PFSK-1 (cell line): ENCODE measurements around the gene NAA16.

Experiments used
- FOXP2 ChIP-seq: optimal IDR thresholded peaks from 2 replicates; pipeline ENCODE3; 2011; ENCODE audit warnings: borderline replicate concordance, control low read depth, inconsistent platforms; ENCODE audit not compliant: insufficient read depth; ENCODE audit errors: extremely low read length, extremely low read depth
- POLR2AphosphoS5 ChIP-seq: IDR thresholded peaks from 2 replicates; pipeline ENCODE4 v1.6.1; 2012; ENCODE audit warnings: low read depth, mild to moderate bottlenecking, control low read depth, low read length, moderate library complexity
- SIN3A ChIP-seq: IDR thresholded peaks from 2 replicates; pipeline ENCODE4 v1.6.1; 2012; ENCODE audit warnings: mild to moderate bottlenecking, low read length, moderate library complexity, borderline replicate concordance; ENCODE audit not compliant: insufficient read depth
- TAF1 ChIP-seq: IDR thresholded peaks from 2 replicates; pipeline ENCODE4 v1.6.1; 2012; ENCODE audit warnings: low read length, control low read depth, borderline replicate concordance; ENCODE audit not compliant: insufficient read depth
- TF ChIP-seq, protein P1 (sequence below), 2 experiments: IDR thresholded peaks; 2 replicates each; pipeline versions ENCODE4 v1.6.1 to v1.8.0; 2011 to 2012; ENCODE audit warnings: low read depth in 2 of 2, low read length in 2 of 2, control low read depth in 1 of 2, inconsistent platforms in 1 of 2, mild to moderate bottlenecking in 1 of 2, moderate library complexity in 1 of 2; ENCODE audit not compliant: insufficient read depth in 1 of 2

NAA16 gene

DNA sequence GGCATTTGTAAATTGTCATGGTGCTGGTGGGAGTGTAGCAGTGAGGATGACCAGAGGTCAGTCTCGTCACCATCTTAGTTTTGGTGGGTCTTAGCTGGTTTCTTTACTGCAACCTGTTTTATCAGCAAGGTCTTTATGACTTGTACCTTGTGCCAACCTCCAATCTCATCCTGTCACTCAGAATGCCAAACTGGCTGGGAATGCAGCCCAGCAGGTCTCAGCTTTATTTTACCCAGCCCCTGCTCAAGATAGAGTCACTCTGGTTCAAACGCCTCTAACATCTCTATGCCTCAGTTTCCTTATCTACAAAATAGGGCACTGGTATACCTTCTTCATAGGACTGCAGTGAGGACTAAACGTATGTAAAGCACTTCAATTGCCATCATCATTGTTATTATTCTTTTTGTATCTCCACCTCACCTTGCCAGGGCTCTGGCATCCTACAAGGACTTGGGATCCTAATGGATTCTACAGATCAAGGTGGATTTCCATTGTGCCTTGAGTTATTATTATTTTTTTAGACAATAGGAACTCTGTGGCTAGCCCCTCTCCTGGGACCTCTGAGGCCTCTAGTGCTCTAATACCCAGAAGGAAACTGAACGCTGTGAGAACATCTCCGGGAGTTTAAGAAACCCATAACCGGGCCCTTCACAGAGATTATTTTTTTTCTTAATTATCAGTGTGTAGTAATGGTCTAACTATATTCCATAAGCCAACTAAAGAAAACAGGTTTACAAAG is 77.2 kb downstream of the NAA16 start:
- TF ChIP-seq SIN3A: no peak
- no peak for TF ChIP-seq TAF1
- no peak for TF ChIP-seq FOXP2
- TF ChIP-seq POLR2AphosphoS5: no peak
- TF ChIP-seq, protein P1, sequence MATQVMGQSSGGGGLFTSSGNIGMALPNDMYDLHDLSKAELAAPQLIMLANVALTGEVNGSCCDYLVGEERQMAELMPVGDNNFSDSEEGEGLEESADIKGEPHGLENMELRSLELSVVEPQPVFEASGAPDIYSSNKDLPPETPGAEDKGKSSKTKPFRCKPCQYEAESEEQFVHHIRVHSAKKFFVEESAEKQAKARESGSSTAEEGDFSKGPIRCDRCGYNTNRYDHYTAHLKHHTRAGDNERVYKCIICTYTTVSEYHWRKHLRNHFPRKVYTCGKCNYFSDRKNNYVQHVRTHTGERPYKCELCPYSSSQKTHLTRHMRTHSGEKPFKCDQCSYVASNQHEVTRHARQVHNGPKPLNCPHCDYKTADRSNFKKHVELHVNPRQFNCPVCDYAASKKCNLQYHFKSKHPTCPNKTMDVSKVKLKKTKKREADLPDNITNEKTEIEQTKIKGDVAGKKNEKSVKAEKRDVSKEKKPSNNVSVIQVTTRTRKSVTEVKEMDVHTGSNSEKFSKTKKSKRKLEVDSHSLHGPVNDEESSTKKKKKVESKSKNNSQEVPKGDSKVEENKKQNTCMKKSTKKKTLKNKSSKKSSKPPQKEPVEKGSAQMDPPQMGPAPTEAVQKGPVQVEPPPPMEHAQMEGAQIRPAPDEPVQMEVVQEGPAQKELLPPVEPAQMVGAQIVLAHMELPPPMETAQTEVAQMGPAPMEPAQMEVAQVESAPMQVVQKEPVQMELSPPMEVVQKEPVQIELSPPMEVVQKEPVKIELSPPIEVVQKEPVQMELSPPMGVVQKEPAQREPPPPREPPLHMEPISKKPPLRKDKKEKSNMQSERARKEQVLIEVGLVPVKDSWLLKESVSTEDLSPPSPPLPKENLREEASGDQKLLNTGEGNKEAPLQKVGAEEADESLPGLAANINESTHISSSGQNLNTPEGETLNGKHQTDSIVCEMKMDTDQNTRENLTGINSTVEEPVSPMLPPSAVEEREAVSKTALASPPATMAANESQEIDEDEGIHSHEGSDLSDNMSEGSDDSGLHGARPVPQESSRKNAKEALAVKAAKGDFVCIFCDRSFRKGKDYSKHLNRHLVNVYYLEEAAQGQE (IDR thresholded peaks at IDR 0.05; ENCODE audit: insufficient read depth in 1 of 2, low read depth in 2 of 2, low read length in 2 of 2): no peak

DNA sequence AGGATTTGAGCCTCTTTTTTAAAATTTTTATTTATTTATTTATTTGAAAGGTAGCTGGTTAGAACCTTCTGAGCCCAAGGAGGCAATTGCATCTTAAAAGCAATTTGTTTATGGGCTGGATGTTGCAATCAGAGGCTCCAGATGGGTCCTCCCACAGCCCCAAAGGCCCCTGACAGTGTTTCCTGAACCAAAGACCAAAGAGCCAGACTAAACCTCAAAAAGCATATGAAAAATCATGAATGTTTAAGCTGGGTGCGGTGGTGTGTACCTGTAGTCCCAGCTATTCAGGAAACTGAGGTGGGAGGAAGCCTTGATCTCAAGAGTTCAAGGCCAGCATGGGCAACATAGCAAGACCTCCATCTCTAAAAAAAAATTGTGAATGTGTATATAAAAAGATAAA is 78.5 kb downstream of the NAA16 start:
- TF ChIP-seq SIN3A: no peak
- TF ChIP-seq TAF1: no peak
- TF ChIP-seq POLR2AphosphoS5: no peak
- TF ChIP-seq, protein P1 (IDR thresholded peaks at IDR 0.05; ENCODE audit: insufficient read depth in 1 of 2, low read depth in 2 of 2, low read length in 2 of 2): no peak
- no peak for TF ChIP-seq FOXP2

DNA sequence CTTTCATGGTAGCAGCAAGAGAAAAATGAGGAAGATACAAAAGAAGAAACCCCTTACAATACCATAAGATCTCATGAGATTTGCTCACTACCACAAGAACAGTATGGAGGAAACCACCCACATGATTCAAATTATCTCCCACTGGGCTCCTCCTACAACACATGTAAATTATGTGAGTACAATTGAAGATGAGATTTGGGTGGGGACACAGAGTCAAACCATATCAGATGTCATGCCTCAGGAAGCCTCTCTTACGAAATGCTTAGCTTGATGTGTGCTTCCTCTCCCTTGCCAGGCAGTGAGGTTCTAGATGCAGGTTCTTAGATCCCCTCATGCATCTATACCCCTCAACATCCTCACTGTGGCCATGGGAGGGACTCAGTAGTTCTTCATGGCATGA is 83.1 kb downstream of the NAA16 start:
- TF ChIP-seq SIN3A: no peak
- TF ChIP-seq FOXP2: no peak
- TF ChIP-seq, protein P1 (IDR thresholded peaks at IDR 0.05; ENCODE audit: insufficient read depth in 1 of 2, low read depth in 2 of 2, low read length in 2 of 2): no peak
- TF ChIP-seq POLR2AphosphoS5: no peak
- TF ChIP-seq TAF1: no peak

DNA sequence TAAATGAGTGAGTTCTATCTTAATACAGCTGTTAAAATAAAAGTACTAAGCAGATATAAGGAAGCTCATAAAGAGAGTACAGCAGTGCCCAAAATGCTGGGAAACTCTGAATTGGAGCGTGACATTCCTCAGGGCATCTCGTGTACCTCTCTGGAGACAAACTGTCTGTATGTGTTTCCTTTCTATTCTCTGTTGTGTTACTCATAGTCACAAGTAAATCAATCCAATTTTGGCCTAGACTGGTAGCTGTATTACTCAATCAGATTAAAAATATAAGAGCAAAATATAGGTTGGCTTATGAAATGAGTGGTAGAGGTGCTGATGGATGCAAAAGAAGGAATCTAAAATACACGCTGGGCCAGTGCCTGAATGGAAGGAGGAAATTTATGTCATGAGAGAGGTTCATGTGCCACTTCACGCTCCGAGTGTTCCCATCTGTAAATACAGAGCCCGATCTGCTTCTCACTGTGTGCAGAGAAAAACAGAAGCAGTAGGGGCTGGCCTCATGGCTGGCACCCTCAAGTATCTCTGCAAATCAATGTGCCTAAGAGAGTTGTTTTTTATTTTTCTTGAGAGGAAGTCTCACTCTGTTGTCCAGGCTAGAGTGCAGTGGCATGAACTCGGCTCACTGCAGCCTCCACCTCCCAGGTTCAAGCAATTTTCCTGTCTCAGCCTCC is 87.6 kb downstream of the NAA16 start:
- TF ChIP-seq TAF1 (no peak), FOXP2 (no peak), SIN3A (no peak), POLR2AphosphoS5 (no peak)
- TF ChIP-seq, protein P1 (IDR thresholded peaks at IDR 0.05; ENCODE audit: insufficient read depth in 1 of 2, low read depth in 2 of 2, low read length in 2 of 2): no peak
